Endothelial cell of umbilical vein (primary cell): ENCODE measurements around the gene OR2A5. TPM values are rescaled to one million over a fixed set of nuclear protein-coding genes. Genes with fewer than 3 reads are reported as not detected.

ENCODE experiments used
- BruUV-seq: library from RNA; stranded (reverse); fragments of 400-500 nt; replicated peaks from 2 replicates; lab custom pipeline; 2021; lab: Mats Ljungman, UMichigan
- CTCF ChIA-PET: fragments of 300-600, 350-600 bp; sonication (Branson Sonifier 250); formaldehyde crosslinking; loops from one replicate; lab custom pipeline; 2021; ENCODE audit warnings: antibody characterized with exemption, inconsistent platforms; lab: Charles Lee
- POLR2A ChIA-PET: fragments of 300-600, 350-600 bp; sonication (Branson Sonifier 250); formaldehyde crosslinking; loops from one replicate; lab custom pipeline; 2021; ENCODE audit warnings: antibody characterized with exemption, inconsistent platforms; lab: Charles Lee
- DNase-seq: peaks from one replicate; pipeline ENCODE4 v3.0.0-alpha.2; 2011; ENCODE audit warnings: low read depth, low spot score
- FAIRE-seq: peaks from 2 replicates; lab custom pipeline; 2011; peaks lifted over from hg19 to GRCh38; lab: Jason Lieb, UNC
- H2AFZ ChIP-seq: 2 replicates; pipeline ENCODE4 v1.6.0; 2012; ENCODE audit warnings: low read depth, low read length, control low read depth, inconsistent platforms
- H3K27ac ChIP-seq: 2 replicates; pipeline ENCODE4 v1.5.1; 2011; ENCODE audit warnings: low read depth, mild to moderate bottlenecking, control low read depth, low read length, moderate library complexity; ENCODE audit not compliant: insufficient read depth
- H3K27me3 ChIP-seq, 2 experiments: 2 replicates each; pipeline versions ENCODE4 v1.6.0 to v1.6.1; 2011; ENCODE audit warnings: low read length in 2 of 2, mixed read lengths in 1 of 2; ENCODE audit not compliant: control insufficient read depth in 2 of 2, insufficient read depth in 2 of 2
- H3K36me3 ChIP-seq, 2 experiments: 2 replicates in 1 of 2; 3 replicates in 1 of 2; pipeline ENCODE4 v1.5.1; 2011; ENCODE audit warnings: low read length in 2 of 2, mild to moderate bottlenecking in 1 of 2, moderate library complexity in 1 of 2; ENCODE audit not compliant: control insufficient read depth in 2 of 2, insufficient read depth in 2 of 2; ENCODE audit errors: extremely low read depth in 1 of 2
- H3K4me1 ChIP-seq: 3 replicates; pipeline ENCODE4 v1.5.1; 2011; ENCODE audit warnings: mild to moderate bottlenecking, low read length; ENCODE audit not compliant: control insufficient read depth, insufficient read depth; ENCODE audit errors: extremely low read depth
- H3K4me2 ChIP-seq: 2 replicates; pipeline ENCODE4 v1.6.1; 2011; ENCODE audit warnings: low read length, control low read depth, mixed read lengths; ENCODE audit not compliant: insufficient read depth
- H3K4me3 ChIP-seq, 3 experiments: fragments of 200-600 bp in 1 of 3; sonication (generic), shearing (Covaris generic) in 1 of 3; replicated peaks in 1 of 3; 2 replicates each; pipeline ENCODE4 v1.5.1; 2011 to 2016; ENCODE audit warnings: control low read depth in 3 of 3, low read length in 3 of 3, mild to moderate bottlenecking in 2 of 3, inconsistent platforms in 1 of 3, low read depth in 1 of 3, moderate library complexity in 1 of 3; ENCODE audit not compliant: insufficient read depth in 1 of 3
- H3K79me2 ChIP-seq: 2 replicates; pipeline ENCODE4 v1.6.0; 2012; ENCODE audit warnings: low read length, inconsistent platforms; ENCODE audit not compliant: control insufficient read depth, insufficient read depth
- H3K9ac ChIP-seq: replicated peaks from 2 replicates; pipeline ENCODE3; 2011; ENCODE audit warnings: low read length, control low read depth; ENCODE audit not compliant: insufficient read depth; ENCODE audit errors: extremely low read depth
- H3K9me1 ChIP-seq: replicated peaks from 3 replicates; pipeline ENCODE4 v1.6.0; 2011; ENCODE audit warnings: mild to moderate bottlenecking, low read length; ENCODE audit not compliant: control insufficient read depth, insufficient read depth; ENCODE audit errors: extremely low read depth
- H3K9me3 ChIP-seq: replicated peaks from 2 replicates; pipeline ENCODE4 v1.5.1; 2012; ENCODE audit warnings: low read length, inconsistent platforms; ENCODE audit not compliant: control insufficient read depth, insufficient read depth
- H4K20me1 ChIP-seq: replicated peaks from 2 replicates; pipeline ENCODE3; 2011; ENCODE audit warnings: mild to moderate bottlenecking, low read length; ENCODE audit not compliant: control insufficient read depth, insufficient read depth; ENCODE audit errors: extremely low read depth
- EZH2 ChIP-seq: IDR thresholded peaks from 2 replicates; pipeline ENCODE4 v1.6.1; 2012; ENCODE audit warnings: borderline replicate concordance, low read depth, mild to moderate bottlenecking, moderate library complexity, low read length, inconsistent platforms; ENCODE audit not compliant: severe bottlenecking
- FOS ChIP-seq: IDR thresholded peaks from 2 replicates; pipeline ENCODE4 v1.6.1; 2011; ENCODE audit warnings: mild to moderate bottlenecking, low read length, moderate library complexity, borderline replicate concordance; ENCODE audit not compliant: insufficient read depth
- GATA2 ChIP-seq: IDR thresholded peaks from 2 replicates; pipeline ENCODE4 v1.7.0; 2011; ENCODE audit warnings: low read depth, mild to moderate bottlenecking, moderate library complexity, mixed read lengths, low read length; ENCODE audit not compliant: insufficient read length, insufficient read depth
- JUN ChIP-seq: IDR thresholded peaks from 2 replicates; pipeline ENCODE4 v1.6.1; 2011; ENCODE audit warnings: borderline replicate concordance, low read depth; ENCODE audit not compliant: insufficient read length, insufficient read depth
- MYC ChIP-seq: IDR thresholded peaks from one replicate; pipeline ENCODE4 v1.6.1; 2011; ENCODE audit warnings: mild to moderate bottlenecking, low read depth, low read length
- POLR2A ChIP-seq: IDR thresholded peaks from 2 replicates; pipeline ENCODE4 v1.6.1; 2012; ENCODE audit warnings: low read depth, mild to moderate bottlenecking, control low read depth, low read length
- POLR2AphosphoS5 ChIP-seq: IDR thresholded peaks from 2 replicates; pipeline ENCODE4 v1.6.1; 2012; ENCODE audit warnings: low read depth, mild to moderate bottlenecking, control low read depth, low read length, moderate library complexity; ENCODE audit not compliant: insufficient read depth
- dilution Hi-C: fragments of 300-500 bp; cut with MboI; formaldehyde crosslinking; loops from one replicate; pipeline ENCODE4 v1.15.0; 2019; ENCODE audit warnings: low sequenced_read_pairs; ENCODE audit not compliant: extremely low pct_ligation_motif_present
- intact Hi-C: fragments of 100-400 bp; cut with micrococcal nuclease; formaldehyde crosslinking; loops from one replicate; pipeline ENCODE4 v1.10.0; 2022
- polyA plus RNA-seq, 4 experiments: library from polyadenylated mRNA; depleted of rRNA in 3 of 4; stranded (reverse) in 3 of 4; unstranded in 1 of 4; fragments of >200 nt; gene quantifications; 2 replicates each; pipeline versions ENCODE4 v1.2.1 to v1.2.3, GENCODE V29; 2011 to 2012; ENCODE audit warnings: missing spikeins in 1 of 4
- total RNA-seq: library from RNA; stranded (reverse); gene quantifications from 2 replicates; pipeline ENCODE4 v1.2.3, GENCODE V29; 2021
- TF ChIP-seq, protein P1 (sequence below): IDR thresholded peaks from 2 replicates; pipeline ENCODE4 v1.6.1; 2011; ENCODE audit not compliant: insufficient read depth, insufficient read length
- TF ChIP-seq, protein P2 (sequence below), 2 donors: IDR thresholded peaks; 1 replicate in 1 of 2; 2 replicates in 1 of 2; pipeline ENCODE4 v1.5.1; 2011; ENCODE audit warnings: low read length in 2 of 2, mild to moderate bottlenecking in 2 of 2, moderate library complexity in 2 of 2, control low read depth in 1 of 2, inconsistent platforms in 1 of 2, low read depth in 1 of 2; ENCODE audit not compliant: insufficient read depth in 1 of 2; ENCODE audit errors: extremely low read depth in 1 of 2

Gene OR2A5
- total and polyA plus RNA-seq, 2 donors (not counting 3 experiments of a cell fraction or from before 2014, with no cell fraction given): not detected

DNA sequence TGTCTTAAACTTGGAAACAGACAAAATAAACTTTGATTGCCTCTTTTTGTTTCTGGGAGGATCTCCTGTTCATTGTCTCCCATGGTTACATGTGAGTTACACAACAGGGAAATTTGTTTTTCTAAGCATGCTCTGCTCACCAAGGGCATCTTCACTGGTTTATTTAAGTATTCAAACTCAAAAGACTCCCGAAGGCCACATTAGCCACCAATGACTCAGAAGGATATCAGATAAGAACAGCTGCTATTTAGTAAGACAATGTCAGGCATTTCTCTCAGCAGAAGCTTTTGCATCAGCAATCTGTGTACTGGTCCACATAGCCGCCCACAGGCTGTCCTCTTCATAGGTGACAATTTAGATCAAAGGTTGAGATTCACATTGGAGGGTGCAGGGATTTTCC, 29.3 kb upstream of the OR2A5 start:
- Histone ChIP-seq H3K36me3 (no peaks in the 10 kb centered on the region), H3K9ac (no peak overlapping the region), H3K27ac (no peak overlapping the region), H2AFZ (no peak overlapping the region), H3K9me1 (no peaks in the 10 kb centered on the region), H3K27me3 (no peaks in the 10 kb centered on the region), H3K4me3 (no peak overlapping the region), H4K20me1 (no peaks in the 10 kb centered on the region), H3K79me2 (no peaks in the 10 kb centered on the region), H3K4me2 (no peak overlapping the region), H3K9me3 (no peaks in the 10 kb centered on the region), H3K4me1 (no peaks in the 10 kb centered on the region)
- CTCF ChIA-PET: interaction anchor here (1.0 to 1.2 kb wide), 4 partner anchors 105 to 282 kb away, joined by 3 to 5 read pairs (median 4); partner anchors contain the start of gene TCAF1
- intact Hi-C loops: no loop called here
- BruUV-seq: no TSS peak
- DNase-seq (peak; percentile 76), FAIRE-seq (no peak)
- dilution Hi-C loops: no loop called here
- TF ChIP-seq GATA2 (peak; percentile 86), POLR2A (no peak), POLR2AphosphoS5 (no peak), FOS (peak; percentile 60), EZH2 (no peak), MYC (no peak), JUN (peak; percentile 22)
- TF ChIP-seq, protein P1, sequence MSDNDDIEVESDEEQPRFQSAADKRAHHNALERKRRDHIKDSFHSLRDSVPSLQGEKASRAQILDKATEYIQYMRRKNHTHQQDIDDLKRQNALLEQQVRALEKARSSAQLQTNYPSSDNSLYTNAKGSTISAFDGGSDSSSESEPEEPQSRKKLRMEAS: no peak
- TF ChIP-seq, protein P2, sequence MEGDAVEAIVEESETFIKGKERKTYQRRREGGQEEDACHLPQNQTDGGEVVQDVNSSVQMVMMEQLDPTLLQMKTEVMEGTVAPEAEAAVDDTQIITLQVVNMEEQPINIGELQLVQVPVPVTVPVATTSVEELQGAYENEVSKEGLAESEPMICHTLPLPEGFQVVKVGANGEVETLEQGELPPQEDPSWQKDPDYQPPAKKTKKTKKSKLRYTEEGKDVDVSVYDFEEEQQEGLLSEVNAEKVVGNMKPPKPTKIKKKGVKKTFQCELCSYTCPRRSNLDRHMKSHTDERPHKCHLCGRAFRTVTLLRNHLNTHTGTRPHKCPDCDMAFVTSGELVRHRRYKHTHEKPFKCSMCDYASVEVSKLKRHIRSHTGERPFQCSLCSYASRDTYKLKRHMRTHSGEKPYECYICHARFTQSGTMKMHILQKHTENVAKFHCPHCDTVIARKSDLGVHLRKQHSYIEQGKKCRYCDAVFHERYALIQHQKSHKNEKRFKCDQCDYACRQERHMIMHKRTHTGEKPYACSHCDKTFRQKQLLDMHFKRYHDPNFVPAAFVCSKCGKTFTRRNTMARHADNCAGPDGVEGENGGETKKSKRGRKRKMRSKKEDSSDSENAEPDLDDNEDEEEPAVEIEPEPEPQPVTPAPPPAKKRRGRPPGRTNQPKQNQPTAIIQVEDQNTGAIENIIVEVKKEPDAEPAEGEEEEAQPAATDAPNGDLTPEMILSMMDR (IDR thresholded peaks at IDR 0.05; ENCODE audit: extremely low read depth in 1 of 2, insufficient read depth in 1 of 2, low read depth in 1 of 2, low read length in 2 of 2): no peak
- POLR2A ChIA-PET: interaction anchor here (0.5 kb wide), 1 partner anchor 507 kb away, joined by 5 read pairs; no protein-coding TSS in a partner anchor
